K562 (cell line): Measurements from ENCODE around the gene SCYL1. TPM values are rescaled to one million over a fixed set of nuclear protein-coding genes. Genes with fewer than 3 reads are reported as not detected.
A peak's percentile ranks its signal among the peaks of the same experiment; 100 is the strongest.

ENCODE experiments used
- CBFA2T3 ChIP-seq: fragments of 450-650 bp; IDR thresholded peaks from 2 replicates; pipeline ENCODE4 v1.6.1; 2017
- DEAF1 ChIP-seq: fragments of 450-650 bp; formaldehyde crosslinking; IDR thresholded peaks from 2 replicates; pipeline ENCODE4 v1.4.0; 2020; ENCODE audit warnings: mild to moderate bottlenecking, moderate library complexity
- E4F1 ChIP-seq: fragments of 250-450 bp; sonication (Bioruptor Pico); IDR thresholded peaks from 2 replicates; pipeline ENCODE4 v1.5.0; 2021; ENCODE audit warnings: mild to moderate bottlenecking, borderline replicate concordance
- ESRRB ChIP-seq: fragments of 250-450 bp; sonication (Bioruptor Pico); IDR thresholded peaks from 2 replicates; pipeline ENCODE4 v1.5.0; 2020; ENCODE audit warnings: mild to moderate bottlenecking, moderate library complexity, borderline replicate concordance
- EZH2 ChIP-seq: IDR thresholded peaks from 2 replicates; pipeline ENCODE4 v1.6.1; 2012; ENCODE audit warnings: low read depth, mild to moderate bottlenecking, inconsistent platforms, low read length, borderline replicate concordance
- HOXB6 ChIP-seq: fragments of 250-450 bp; sonication (Bioruptor Pico); IDR thresholded peaks from 2 replicates; pipeline ENCODE4 v1.5.1; 2022; ENCODE audit warnings: mild to moderate bottlenecking, borderline replicate concordance
- JUND ChIP-seq, 2 experiments: IDR thresholded peaks; 2 replicates in 1 of 2; 3 replicates in 1 of 2; pipeline ENCODE4 v1.6.1; 2011; ENCODE audit warnings: borderline replicate concordance in 2 of 2, low read depth in 2 of 2, low read length in 2 of 2, improper control_type of control experiment in 1 of 2, missing biosample characterization in 1 of 2, missing genetic modification characterization in 1 of 2, missing genetic modification reagents in 1 of 2
- POLR3G ChIP-seq: IDR thresholded peaks from 2 replicates; pipeline ENCODE4 v1.6.1; 2011; ENCODE audit not compliant: insufficient read length, insufficient replicate concordance; ENCODE audit errors: extremely low read depth
- RBFOX2 ChIP-seq: fragments of 200-400 bp; formaldehyde crosslinking; IDR thresholded peaks from 2 replicates; pipeline ENCODE4 v1.6.1; 2017; ENCODE audit warnings: low read depth, mild to moderate bottlenecking, low read length, moderate library complexity
- STAT5A ChIP-seq: IDR thresholded peaks from 2 replicates; pipeline ENCODE4 v1.6.1; 2012; ENCODE audit warnings: low read length, inconsistent platforms, borderline replicate concordance
- WHSC1 ChIP-seq: IDR thresholded peaks from one replicate; pipeline ENCODE4 v1.6.1; 2012; ENCODE audit warnings: low read length, control low read depth, inconsistent platforms
- ZBTB33 ChIP-seq: sonication (generic); formaldehyde crosslinking; IDR thresholded peaks from 2 replicates; pipeline ENCODE4 v1.8.1; 2023; ENCODE audit warnings: mild to moderate bottlenecking, missing genetic modification reagents
- ZBTB9 ChIP-seq: fragments of 450-650 bp; formaldehyde crosslinking; IDR thresholded peaks from 2 replicates; pipeline ENCODE4 v1.4.0; 2020; ENCODE audit warnings: mild to moderate bottlenecking, moderate library complexity
- ZKSCAN3 ChIP-seq: fragments of 250-450 bp; sonication (Bioruptor Pico); IDR thresholded peaks from 2 replicates; pipeline ENCODE4 v1.4.0; 2020
- ZNF395 ChIP-seq: fragments of 200-800 bp; sonication (Bioruptor generic); IDR thresholded peaks from 2 replicates; pipeline ENCODE4 v1.6.1; 2017; ENCODE audit warnings: missing genetic modification characterization, missing compliant biosample characterization
- ZNF76 ChIP-seq: fragments of 250-450 bp; sonication (Bioruptor Pico); IDR thresholded peaks from 2 replicates; pipeline ENCODE4 v1.4.0; 2020; ENCODE audit warnings: mild to moderate bottlenecking, moderate library complexity, borderline replicate concordance
- polyA plus RNA-seq, 8 experiments: library from polyadenylated mRNA; depleted of rRNA in 4 of 8; stranded (reverse) in 5 of 8; unstranded in 3 of 8; fragments of >200 nt; fragmentation: Nextera tagmentation in 2 of 8; fragmentation: Illumina TruSeq in 1 of 8; extraction: Ambion mirVana in 2 of 8; extraction: Trizol in 1 of 8; gene quantifications; 2 replicates each; pipeline versions ENCODE4 v1.2.1 to v1.2.3, GENCODE V29; 2011 to 2014; ENCODE audit warnings: inconsistent platforms in 1 of 8, missing spikeins in 1 of 8
- total RNA-seq, 7 experiments: library from RNA; depleted of rRNA in 6 of 7; stranded (reverse); fragments of >200 nt in 6 of 7; fragmentation: Illumina TruSeq in 2 of 7; extraction: Trizol in 2 of 7; gene quantifications; 2 replicates each; pipeline versions ENCODE4 v1.2.1 to v1.2.3, GENCODE V29; 2011 to 2021; ENCODE audit warnings: low replicate concordance in 1 of 7

Gene SCYL1
- total and polyA plus RNA-seq, 9 of the 15 experiments (the other 6 are each of a cell fraction or from before 2014, with no cell fraction given) = 1.9 to 145 (median 57.6) TPM

- TF ChIP-seq DEAF1 (CRISPR knock-in tag) = no peak
- peak; percentile 84; the same call in 1 of the 2 replicates for TF ChIP-seq ESRRB (CRISPR knock-in tag)
- TF ChIP-seq ZNF395 (CRISPR knock-in tag) = no peak
- TF ChIP-seq WHSC1 = no peak
- TF ChIP-seq ZBTB33 (CRISPR knock-in tag) = no peak
- peak; percentile 62 for TF ChIP-seq ZBTB9 (CRISPR knock-in tag)
- TF ChIP-seq E4F1 (CRISPR knock-in tag) = no peak
- TF ChIP-seq JUND (IDR thresholded peaks at IDR 0.05; ENCODE audit: borderline replicate concordance, low read depth, low read length) = no peak
- no peak for TF ChIP-seq JUND (tag; IDR thresholded peaks at IDR 0.05; ENCODE audit: borderline replicate concordance, low read depth, low read length)
- no peak for TF ChIP-seq HOXB6 (CRISPR knock-in tag)
- no peak for TF ChIP-seq POLR3G
- TF ChIP-seq STAT5A = 0 out of 2 replicates have a peak, but pooled peaks have one; percentile 4
- TF ChIP-seq ZKSCAN3 = no peak
- no peak for TF ChIP-seq ZNF76
- no peak for TF ChIP-seq EZH2
- TF ChIP-seq CBFA2T3 = no peak
- TF ChIP-seq RBFOX2 = peak; percentile 64
Observed at GRCh38 chr11:65504674-65505465, 20.0 kb upstream of the SCYL1 start (continued).
